Stimulated activated CD8-positive, alpha-beta memory T cell treated with anti-CD3 and anti-CD28 coated beads, Interleukin-7, amount 100 ng/mL, for 48 hours (primary cell): ENCODE results near the gene HPSE2.

ENCODE experiments used
- DNase-seq, 2 donors: peaks; one replicate each; pipeline ENCODE4 v3.0.0-alpha.2; 2020; ENCODE audit warnings: low read depth in 1 of 2; ENCODE audit errors: extremely low read depth in 1 of 2

The HPSE2 gene

DNA sequence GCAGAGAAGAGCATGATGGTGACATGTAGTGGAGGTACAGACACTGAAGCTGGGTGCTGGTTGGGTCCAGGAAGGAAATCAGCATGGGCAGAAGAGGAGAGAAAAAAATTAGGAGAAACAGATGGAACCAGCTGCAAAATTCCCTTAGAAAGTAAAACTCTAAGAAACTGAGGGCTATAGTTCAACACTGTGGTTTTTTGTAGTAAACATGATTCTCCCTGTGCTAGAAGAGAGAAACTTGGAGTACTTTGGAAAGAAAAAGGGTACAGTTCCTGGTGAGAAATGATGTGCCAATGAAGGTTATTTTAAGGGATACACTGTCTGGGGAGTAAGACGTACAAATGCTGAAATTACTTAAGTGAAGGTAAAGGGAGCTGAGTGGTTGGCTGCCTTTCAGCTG is 607.4 kb downstream of the HPSE2 start:
- DNase-seq, result no peak

DNA sequence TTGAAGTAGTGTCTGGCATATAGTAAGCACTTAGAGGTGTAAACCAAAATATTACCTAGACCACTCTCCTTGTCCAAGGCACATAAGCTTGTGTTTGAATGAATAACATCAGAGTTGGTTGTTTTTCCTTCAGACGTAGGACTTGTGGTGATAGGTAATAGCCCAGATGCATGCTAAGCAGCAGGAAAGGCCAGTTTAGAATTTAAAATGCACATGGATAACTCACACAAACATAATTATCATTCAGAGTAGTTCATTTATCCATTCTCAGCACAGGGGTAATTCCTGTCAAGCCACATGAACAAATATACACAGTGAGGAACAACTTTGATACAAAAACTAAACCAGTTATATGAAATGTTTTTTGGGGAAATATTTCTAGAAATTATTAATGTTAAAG is 607.9 kb downstream of the HPSE2 start:
- no peak for DNase-seq

DNA sequence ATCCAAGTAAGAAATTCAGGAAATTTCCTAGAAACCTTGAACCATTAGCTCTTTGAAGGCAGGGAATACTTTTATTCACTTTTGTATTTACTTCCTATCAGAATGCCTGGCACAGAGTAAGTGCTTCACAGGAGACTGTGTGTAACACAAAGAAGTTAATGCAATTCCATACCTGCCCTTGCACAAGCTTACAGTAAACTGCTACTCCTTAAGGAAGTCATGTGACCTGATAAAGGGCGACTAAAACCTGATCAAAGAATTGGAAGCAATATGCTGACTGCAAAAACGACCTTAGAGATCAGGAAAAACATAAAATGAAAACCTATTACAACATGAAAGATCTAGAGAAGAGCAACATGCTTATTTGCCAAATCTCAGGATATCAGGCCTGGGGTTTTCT is 610.7 kb downstream of the HPSE2 start:
- DNase-seq, result no peak

- no peak for DNase-seq
Measured at GRCh38 chr10:98623176-98623575, 612.5 kb downstream of the HPSE2 start.

- DNase-seq, result no peak
Measured at GRCh38 chr10:98621630-98622029, 614.0 kb downstream of the HPSE2 start.

- DNase-seq, result no peak
Measured at GRCh38 chr10:98620503-98620902, 615.1 kb downstream of the HPSE2 start.

GRCh38 chr10:98619446-98619845 is 616.2 kb downstream of the HPSE2 start:
- no peak for DNase-seq

DNA sequence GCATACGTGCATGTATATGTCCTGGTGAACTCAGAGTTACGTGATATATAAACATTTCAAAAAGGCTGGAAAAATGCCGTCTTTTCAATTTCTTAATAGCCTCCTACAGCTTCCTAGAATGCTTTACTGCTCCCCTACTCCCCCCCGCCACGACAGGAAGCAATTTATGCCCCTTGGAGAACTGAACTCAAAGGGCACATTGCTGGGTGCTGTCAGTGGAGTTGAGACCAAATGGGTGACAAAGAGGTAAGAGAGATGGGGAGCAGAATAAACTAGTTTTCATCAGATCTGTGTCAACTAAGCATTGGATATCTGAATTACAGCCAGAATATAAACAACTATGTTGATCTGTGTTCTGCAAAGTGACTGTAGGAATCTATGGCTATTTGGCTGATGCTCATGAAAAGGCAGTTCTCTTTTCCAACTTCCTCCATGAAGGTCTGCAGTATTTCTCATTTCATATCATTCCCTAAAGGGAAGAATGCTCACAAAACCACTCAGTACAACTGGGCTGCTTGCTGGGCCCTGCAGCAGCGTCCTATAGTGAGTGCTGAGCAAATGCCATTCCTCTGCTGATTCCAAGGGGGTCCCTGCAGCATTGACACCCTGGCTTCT is 617.6 kb downstream of the HPSE2 start:
- DNase-seq, result no peak

GRCh38 chr10:98613446-98613845 is 622.2 kb downstream of the HPSE2 start:
- DNase-seq, result no peak

GRCh38 chr10:98611436-98611835 is 624.2 kb downstream of the HPSE2 start:
- DNase-seq, result no peak

GRCh38 chr10:98610836-98611235 is 624.8 kb downstream of the HPSE2 start:
- DNase-seq, result no peak

- no peak for DNase-seq
Measured at GRCh38 chr10:98610301-98610700, 625.4 kb downstream of the HPSE2 start.

DNA sequence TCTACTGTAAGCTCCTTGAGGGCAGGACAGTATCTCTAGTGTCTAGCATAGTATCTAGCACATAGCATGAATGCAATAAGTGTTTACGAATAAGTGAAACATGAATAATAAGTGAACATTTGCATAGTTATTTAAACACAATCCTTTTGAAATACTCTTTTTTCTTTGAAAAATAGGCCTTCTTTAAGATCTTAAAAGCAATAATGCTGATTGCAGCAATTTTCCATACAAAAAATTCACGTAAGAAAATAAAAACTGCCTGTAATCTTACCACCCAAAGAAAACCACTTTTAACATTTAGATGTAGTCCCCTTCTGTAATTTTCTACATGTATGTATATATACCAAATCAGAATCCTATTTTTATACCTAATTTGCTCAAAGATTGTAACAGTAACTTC is 626.4 kb downstream of the HPSE2 start:
- no peak for DNase-seq

DNA sequence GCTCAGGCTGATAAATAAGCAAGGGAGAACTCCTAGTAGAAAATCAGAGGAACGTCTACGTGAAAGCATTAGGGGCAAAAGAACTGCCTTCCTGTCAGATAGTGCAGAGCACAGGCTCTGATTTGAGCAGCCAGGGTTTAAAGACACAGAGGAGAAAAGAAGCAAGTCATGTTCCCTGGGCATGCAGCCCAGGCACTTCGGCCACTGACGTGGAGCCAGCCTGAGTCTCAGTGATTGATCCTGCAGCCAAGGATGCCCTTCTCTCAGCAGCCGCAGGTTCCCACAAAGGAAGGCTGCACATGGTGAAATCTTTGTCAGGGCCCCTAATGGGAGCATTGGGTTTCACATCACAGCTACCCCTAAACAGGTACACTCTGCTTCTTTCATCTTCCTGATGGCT is 627.2 kb downstream of the HPSE2 start:
- DNase-seq, result no peak

DNA sequence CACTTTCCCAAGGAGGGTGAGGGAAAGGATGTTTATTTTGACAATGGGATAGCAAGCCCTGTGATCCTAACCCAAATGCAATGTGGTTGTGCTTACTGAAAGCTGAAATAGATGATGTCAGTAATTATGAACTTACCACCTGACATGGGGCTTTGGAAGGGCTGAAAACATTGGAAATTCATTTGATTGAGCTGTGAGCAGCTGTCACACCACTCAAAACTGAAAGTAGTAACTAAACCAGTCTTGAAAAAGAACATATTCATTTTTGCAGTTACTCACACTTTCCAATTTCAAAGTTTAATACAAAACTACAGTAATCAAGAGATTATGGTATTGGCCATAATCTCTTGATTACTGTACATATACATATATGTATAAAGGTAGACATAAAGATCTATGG is 633.4 kb downstream of the HPSE2 start:
- DNase-seq, result no peak

- DNase-seq, result no peak
Measured at GRCh38 chr10:98599032-98599610, 636.5 kb downstream of the HPSE2 start.

DNA sequence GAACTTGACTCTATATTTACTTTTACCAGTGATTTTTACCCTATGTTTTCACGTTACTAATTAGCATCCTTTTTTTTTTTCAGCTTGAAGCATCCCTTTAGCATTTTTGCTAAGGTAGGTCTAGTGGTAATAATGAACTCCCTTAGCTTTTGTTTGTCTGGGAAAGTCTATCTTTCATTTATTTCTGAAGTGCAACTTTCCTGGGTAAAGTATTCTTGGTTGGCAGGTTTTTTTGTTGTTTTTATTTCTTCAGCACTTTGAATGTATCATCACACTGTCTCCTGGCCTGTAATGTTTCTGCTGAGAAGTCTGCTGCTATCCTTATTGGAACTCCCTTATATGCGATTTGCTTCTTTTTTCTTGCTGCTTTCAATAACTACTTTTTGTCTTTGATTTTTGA is 639.2 kb downstream of the HPSE2 start:
- no peak for DNase-seq

- no peak for DNase-seq
Measured at GRCh38 chr10:98589691-98590090, 646.0 kb downstream of the HPSE2 start.

DNA sequence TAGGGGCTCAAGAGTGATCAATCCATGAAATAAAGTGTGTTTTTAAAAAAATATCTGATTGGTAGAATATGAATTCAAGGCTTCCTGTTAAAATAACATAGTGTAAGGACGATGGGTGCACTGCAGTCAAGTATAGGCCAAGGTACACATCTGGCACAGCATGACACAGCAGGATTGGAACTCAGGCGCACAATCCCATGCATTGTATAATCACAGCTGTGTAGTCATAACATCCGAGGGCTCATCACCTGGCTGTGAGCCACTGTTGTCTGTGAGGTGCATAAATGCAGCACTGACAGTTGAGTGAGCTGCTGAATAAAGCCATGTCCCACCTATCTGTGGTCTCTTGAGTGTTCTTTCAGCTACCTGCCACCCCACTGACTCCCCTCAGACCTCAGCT is 646.6 kb downstream of the HPSE2 start:
- no peak for DNase-seq

DNA sequence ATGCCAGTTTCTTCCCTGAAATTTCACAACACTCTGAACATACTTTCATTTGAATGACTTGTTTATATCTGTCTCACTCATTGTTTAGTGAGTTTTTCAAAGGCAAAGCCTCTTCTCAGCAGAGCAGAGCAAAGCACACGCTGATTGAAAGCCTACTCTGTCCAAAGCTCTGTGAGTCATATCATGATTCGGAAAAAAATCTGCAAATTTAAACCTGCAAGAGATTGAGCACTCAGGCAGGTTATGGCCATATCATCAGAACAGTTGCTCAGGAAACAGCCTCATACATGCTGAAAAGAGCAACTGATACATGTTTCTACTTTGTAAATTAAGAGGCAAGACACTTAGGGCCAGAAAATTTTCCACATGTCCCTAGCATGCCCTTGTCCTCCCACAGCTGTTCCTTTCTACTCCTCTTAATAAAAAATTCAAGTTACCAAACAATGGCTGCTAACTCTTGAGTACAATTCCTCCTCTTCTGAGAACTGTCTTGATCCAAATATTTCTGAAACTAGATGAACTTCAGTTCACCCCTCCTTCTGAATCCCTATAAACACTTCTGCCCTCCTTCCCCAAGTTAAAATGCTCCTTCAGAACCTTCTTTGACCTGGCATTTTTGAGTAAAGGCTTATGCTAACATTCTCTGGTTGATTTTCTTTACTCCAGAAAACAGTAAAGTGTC is 648.4 kb downstream of the HPSE2 start:
- DNase-seq, result no peak

GRCh38 chr10:98586096-98586495 is 649.6 kb downstream of the HPSE2 start:
- no peak for DNase-seq

DNA sequence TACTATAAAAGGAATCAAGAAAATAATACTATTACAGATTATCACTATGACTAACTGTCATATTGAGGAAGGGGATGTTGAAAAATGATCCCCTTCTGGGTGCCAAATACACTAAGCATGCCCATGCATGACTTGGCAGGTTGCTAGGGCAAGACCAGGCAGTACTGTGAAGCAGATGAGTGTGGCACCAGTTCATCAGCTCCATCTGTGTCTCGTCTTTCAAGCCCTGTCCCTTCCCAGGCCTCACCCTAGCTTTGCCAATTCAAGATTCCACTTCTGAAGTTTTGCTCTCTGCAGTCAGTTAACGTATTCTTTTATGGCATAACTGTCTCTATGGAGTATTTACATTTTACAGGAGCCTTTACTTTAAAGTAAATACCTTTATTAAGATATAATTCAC is 653.3 kb downstream of the HPSE2 start:
- DNase-seq, result no peak

GRCh38 chr10:98577578-98577977 is 658.1 kb downstream of the HPSE2 start:
- DNase-seq, result no peak
